CD4-positive, alpha-beta T cell treated with Interferon gamma for 1 hour (primary cell): ENCODE measurements around the gene ZNF750.

Experiments
- DNase-seq: peaks from one replicate; pipeline ENCODE4 v3.0.0-alpha.2; 2020

The ZNF750 gene

GRCh38 chr17:82859431-82860403 lies 19.9 kb upstream of the ZNF750 start:
- DNase-seq: peak; percentile 70

- DNase-seq: peak; percentile 31
Observed at GRCh38 chr17:82858376-82859126, 18.7 kb upstream of the ZNF750 start.

GRCh38 chr17:82856361-82856760 lies 16.5 kb upstream of the ZNF750 start:
- DNase-seq: no peak

- DNase-seq: no peak
Observed at GRCh38 chr17:82854226-82854625, 14.4 kb upstream of the ZNF750 start.

- DNase-seq: no peak
Observed at GRCh38 chr17:82851381-82851780, 11.6 kb upstream of the ZNF750 start.

- DNase-seq: no peak
Observed at GRCh38 chr17:82849076-82849945, 9.5 kb upstream of the ZNF750 start.

- peak; percentile 51 for DNase-seq
Observed at GRCh38 chr17:82848022-82848592, 8.3 kb upstream of the ZNF750 start.

GRCh38 chr17:82846061-82846691 lies 6.4 kb upstream of the ZNF750 start:
- no peak for DNase-seq

GRCh38 chr17:82845163-82845807 lies 5.5 kb upstream of the ZNF750 start:
- no peak for DNase-seq

- no peak for DNase-seq
Observed at GRCh38 chr17:82844796-82845162, 5.0 kb upstream of the ZNF750 start.

- DNase-seq: no peak
Observed at GRCh38 chr17:82843904-82844680, 4.3 kb upstream of the ZNF750 start.

GRCh38 chr17:82841921-82842596 lies 2.2 kb upstream of the ZNF750 start:
- no peak for DNase-seq

GRCh38 chr17:82840431-82840831 lies 609 bp upstream of the ZNF750 start:
- DNase-seq: no peak

GRCh38 chr17:82838386-82839063 lies 1.3 kb downstream of the ZNF750 start:
- DNase-seq: peak; percentile 33

GRCh38 chr17:82837586-82838320 lies 2.1 kb downstream of the ZNF750 start:
- no peak for DNase-seq

- DNase-seq: no peak
Observed at GRCh38 chr17:82836823-82837357, 2.9 kb downstream of the ZNF750 start.

GRCh38 chr17:82835766-82836512 lies 3.9 kb downstream of the ZNF750 start:
- no peak for DNase-seq

GRCh38 chr17:82835122-82835521 lies 4.7 kb downstream of the ZNF750 start:
- DNase-seq: no peak
